T follicular helper cell (primary cell): ENCODE results near the gene ATP9B.
"Not testable (repeated sequence)": the region's sequence is repeated elsewhere in the genome, so short reads cannot be mapped to it uniquely, and the experiment has no call there.

Experiments used
- DNase-seq: peaks from one replicate; pipeline ENCODE4 v3.0.0-alpha.2; 2020; ENCODE audit warnings: low read depth

ATP9B gene

GRCh38 chr18:79361766-79362522 is 292.8 kb downstream of the ATP9B start:
- no peak for DNase-seq

- DNase-seq = no peak
These were observed 296.5 kb downstream of the ATP9B start for GRCh38 chr18:79365701-79366100.

DNA sequence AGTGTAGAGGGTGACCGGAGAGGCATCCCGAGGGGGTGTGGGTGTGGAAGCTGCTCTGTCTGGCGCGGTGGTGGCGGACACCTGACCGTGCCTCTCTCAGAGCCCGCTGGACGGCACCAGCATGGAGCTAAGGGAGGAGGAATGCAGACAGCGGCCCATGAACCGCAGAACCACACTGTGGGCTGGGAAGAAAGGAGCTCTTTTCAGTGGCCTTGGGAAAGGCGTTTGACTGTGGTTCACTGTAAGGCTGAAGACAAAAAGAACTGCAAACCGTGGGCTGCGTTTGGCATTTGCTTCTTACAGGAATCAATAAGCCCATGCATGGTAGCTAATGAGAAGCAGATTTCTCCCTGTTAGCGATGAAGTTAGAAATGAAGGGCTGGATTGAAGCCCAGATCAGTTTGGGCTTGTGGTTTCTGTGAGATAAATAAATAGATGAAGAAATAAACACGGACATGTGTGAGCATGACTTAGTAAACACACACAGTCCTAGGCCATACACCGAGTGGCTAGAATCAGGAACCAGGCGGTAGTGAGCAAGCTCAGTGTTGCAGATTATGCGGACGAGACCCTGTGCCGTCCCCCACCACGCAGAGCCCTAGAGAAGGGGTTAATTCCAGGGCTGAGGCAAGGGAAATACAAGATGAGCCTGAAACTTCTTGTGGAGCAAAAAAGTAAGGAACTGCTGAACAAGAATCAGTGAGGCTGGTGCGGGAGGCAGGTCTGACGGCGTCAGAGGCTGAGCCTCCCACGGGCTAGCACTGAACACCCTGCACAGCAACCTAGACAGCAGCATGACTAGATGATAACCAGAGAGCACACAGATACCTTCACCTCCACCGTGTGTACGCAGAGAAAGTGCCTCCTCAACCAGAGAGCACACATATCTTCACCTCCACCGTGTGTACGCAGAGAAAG is 297.2 kb downstream of the ATP9B start:
- no peak for DNase-seq

- no peak for DNase-seq
These were observed 298.3 kb downstream of the ATP9B start for GRCh38 chr18:79367480-79367879.

DNA sequence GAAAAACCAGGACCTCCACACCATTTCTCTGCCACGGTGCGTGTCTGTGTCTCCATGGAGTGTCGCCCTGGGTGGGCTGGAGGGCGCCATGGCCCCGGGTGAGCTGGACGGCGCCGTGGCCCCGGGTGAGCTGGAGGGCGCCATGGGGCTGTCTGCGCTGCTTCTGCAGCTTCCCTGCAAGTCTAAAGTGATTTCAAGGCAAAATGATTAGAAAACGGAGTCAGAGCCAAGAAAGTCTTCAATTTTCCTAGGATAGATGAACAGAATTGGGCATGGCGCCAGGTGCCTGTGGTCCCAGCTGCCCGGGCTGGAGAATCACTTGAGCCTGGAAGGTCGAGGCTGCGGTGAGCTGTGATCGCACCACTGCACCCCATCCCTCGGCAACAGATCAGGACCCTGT is 298.8 kb downstream of the ATP9B start:
- no peak for DNase-seq

GRCh38 chr18:79368681-79369080 is 299.5 kb downstream of the ATP9B start:
- DNase-seq = no peak

GRCh38 chr18:79371561-79372121 is 302.4 kb downstream of the ATP9B start:
- DNase-seq = no peak

GRCh38 chr18:79372461-79372860 is 303.3 kb downstream of the ATP9B start:
- no peak for DNase-seq

DNA sequence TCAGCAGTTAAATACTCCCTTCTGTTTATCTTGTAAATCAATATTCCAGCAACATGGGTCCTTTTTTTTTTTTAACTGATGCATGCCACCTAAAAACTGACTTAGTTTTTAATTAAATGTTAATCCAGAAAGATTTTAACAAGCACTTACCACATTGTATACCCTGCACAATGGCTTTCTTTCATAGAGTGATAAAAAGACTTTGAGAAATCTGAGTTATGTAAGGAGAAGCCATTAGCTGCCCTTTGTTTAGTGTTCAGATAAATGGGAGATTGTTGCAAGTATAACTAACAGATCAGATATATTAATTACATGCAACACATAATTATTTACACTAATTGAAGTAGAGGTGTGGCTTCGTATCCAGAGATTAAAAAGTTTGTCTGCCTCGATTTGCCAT is 303.8 kb downstream of the ATP9B start:
- DNase-seq = no peak

DNA sequence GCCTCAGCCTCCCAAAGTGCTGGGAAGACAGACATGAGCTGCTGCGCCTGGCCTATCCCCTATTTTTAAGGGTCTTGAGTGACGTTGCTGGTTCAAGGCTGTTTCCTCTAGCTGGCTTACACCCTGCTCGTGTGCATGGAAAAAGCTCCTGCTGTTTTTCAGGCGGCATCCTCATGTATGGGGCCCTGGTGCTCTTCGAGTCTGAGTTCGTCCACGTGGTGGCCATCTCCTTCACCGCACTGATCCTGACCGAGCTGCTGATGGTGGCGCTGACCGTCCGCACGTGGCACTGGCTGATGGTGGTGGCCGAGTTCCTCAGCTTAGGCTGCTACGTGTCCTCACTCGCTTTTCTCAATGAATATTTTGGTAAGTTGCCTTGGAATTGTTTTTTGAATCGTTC is 304.5 kb downstream of the ATP9B start:
- no peak for DNase-seq

DNA sequence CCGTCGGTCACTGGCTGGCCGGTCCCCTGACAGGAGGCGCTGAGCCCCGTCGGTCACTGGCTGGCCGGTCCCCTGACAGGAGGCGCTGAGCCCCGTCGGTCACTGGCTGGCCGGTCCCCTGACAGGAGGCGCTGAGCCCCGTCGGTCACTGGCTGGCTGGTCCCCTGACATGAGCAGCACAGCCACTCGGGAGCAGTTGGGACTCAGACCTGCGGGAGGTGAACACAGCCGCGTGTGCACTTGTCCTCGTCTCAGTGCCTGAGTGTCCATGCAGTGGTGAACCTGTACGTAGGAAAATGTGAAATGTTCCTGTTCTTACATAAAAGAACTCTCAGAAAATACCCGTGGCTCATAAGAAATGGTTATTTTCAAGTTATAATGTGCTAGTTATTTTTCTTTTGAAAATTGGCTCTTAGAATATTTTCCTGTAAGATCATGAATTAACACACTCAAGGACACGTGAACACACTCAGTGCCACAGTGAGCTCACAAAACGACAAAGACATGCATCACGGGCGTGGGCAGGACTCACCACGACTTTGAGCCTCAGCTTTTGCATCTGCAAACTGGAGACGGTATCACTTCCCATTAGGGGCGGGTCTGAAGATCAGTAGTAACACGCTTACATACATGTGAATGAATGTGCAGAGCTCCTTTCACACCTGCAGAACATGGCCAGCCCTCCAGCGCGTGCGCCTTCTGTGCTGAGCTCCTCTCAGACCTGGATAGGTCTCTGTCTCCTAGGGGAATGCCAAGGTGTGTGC is 305.4 kb downstream of the ATP9B start:
- no peak for DNase-seq

- DNase-seq = no peak
These were observed 306.4 kb downstream of the ATP9B start for GRCh38 chr18:79375441-79376154.

DNA sequence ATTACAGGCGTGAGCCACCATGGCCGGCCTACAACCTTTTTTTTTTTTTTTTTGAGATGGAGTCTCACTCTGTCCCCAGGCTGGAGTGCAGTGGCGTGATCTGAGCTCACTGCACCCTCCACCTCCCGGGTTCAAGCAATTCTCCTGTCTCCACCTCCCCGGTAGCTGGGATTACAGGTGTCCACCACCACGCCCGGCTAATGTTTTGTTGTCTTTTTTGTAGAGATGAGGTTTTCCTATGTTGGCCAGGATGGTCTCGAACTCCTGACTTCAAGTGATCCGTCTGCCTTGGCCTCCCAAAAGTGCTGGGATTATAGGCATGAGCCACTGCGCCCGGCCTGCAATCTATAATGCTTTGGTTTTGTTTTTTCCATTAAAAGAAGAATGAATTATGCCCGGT is 307.5 kb downstream of the ATP9B start:
- not testable (repeated sequence) for DNase-seq

DNA sequence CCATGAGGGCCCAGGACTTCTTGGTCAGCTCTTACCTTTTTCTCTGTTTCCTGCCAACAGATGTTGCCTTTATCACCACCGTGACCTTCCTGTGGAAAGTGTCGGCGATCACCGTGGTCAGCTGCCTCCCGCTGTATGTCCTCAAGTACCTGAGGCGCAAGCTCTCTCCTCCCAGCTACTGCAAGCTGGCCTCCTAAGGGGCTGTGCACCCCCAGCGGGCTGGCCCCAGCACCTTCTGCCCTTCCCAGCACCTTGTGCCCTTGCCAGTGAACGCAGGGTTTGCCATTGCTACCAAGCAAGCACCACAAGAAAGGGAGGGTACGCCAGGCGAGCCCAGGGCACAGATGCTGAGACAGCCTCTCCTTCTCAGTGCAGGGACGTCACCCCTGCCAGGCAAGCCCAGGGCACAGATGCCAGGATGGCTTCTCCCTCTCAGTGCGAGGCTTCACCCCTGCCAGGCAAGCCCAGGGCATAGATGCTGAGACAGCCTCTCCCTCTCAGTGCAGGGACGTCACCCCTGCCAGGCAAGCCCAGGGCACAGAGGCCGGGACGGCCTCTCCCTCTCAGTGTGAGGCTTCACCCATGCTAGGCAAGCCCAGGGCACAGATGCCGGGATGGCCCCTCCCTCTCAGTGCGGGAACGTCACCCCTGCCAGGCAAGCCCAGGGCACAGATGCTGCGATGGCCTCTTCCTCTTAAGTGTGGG is 308.1 kb downstream of the ATP9B start:
- no peak for DNase-seq

GRCh38 chr18:79378536-79379250 is 309.5 kb downstream of the ATP9B start:
- peak; percentile 77 for DNase-seq

GRCh38 chr18:79379251-79379905 is 310.2 kb downstream of the ATP9B start:
- no peak for DNase-seq

GRCh38 chr18:79379931-79380815 is 311.0 kb downstream of the ATP9B start:
- DNase-seq = no peak
